NCI-H69 (cell line): ENCODE results near the gene LRRC39.
A peak's percentile ranks its signal among the peaks of the same experiment; 100 is the strongest.
"Not testable (repeated sequence)": the region's sequence is repeated elsewhere in the genome, so short reads cannot be mapped to it uniquely, and the experiment has no call there.

Experiments
- DNase-seq: peaks from one replicate; lab custom pipeline; 2025; lab: John Stamatoyannopoulos, UW

Gene LRRC39

DNA sequence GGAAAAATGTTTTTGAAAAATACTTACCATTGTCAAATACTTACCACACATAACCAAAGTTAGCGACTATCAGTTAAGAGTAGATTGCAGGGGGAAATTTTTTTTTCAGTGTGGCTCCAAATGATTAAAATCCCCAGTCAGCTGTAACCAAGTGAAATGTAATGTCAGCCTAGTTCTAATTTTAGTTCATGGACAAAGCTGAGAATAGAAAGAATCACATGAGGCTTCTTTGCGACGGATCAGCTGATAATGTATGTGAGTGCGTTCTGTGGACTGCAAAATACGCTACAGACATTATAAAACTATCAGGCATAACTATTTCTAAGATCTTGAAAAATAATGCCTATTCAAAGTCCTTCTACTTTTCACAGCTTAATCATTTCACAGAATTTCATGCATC lies at the start of gene LRRC39:
LRRC39 (minus strand) TSS at position 166 of the 400 bp plus-strand sequence. CDS start 9,740 bp downstream, outside the sequence.
- no peak for DNase-seq

DNA sequence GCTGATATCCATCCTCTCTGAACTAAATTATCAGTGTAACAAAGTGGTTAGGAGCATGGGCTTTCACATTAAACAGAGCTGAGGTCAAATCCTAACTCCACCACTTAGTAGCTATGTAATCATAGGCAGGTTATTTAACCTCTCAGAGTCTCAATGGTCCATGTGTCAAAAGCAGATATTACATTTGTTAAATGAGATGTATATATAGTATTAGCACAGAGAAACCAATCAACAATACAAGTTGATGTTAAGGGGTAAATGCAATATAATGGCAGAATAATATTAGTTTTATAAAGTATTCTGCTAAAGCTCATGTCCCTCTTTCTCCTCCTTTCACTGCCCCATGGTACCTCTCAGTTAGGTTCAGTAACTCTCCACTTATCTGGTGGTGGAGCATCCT lies 44.4 kb upstream of the LRRC39 start:
- no peak for DNase-seq

DNA sequence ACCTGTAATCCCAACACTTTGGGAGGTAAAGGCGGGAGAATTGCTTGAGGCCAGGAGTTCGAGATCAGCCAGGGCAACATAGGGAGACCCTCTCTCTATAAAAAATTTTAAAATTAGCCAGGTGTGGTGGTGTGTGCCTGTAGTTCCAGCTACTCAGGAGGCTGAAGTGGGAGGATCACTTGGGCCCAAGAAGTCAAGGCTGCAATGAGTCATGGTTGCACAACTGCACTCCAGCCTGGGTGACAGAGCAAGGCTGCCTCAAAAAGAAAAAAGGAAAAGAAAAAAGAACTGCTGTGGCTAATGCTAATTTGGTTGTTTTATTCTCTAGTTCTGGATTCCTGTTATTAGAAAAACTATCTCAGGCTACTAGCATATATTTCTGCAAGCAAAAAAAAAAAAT lies 41.8 kb upstream of the LRRC39 start:
- DNase-seq: no peak

DNA sequence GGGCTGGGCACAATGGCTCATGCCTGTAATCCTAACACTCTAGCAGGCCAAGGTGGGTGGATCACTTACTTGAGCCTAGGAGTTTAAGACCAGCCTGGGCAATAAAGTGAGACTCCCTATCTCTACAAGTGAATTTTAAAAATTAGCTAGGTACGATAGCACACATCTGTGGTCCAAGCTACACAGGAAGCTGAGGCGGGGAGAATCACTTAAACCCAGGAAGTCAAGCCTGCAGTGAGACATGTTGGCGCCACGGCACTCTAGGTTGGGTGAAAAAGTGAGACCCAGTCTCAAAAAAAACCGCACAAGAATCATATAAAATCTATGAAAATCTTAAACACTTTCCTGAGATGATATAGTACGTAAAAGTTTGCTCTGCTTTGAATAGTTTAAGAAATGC lies 41.4 kb upstream of the LRRC39 start:
- DNase-seq: no peak

DNA sequence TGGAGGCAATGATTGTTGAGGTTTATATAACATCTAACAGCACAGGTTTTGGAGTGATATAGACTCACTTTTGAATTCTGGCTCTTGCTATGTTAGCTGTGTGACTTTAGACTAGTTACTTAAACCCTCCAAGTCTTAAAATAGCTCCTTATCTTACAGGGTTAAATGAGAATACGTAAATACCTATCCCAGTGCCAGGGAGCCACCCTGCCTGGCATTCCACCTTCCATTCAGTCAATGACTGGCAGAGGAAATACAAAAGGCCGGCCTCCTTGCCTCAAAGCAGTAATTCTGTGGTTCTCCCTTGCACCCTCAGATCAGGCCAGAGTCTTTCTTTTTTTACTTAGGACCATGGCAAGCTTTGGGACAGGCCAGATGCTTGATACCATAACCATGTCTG lies 39.8 kb upstream of the LRRC39 start:
- DNase-seq: no peak

DNA sequence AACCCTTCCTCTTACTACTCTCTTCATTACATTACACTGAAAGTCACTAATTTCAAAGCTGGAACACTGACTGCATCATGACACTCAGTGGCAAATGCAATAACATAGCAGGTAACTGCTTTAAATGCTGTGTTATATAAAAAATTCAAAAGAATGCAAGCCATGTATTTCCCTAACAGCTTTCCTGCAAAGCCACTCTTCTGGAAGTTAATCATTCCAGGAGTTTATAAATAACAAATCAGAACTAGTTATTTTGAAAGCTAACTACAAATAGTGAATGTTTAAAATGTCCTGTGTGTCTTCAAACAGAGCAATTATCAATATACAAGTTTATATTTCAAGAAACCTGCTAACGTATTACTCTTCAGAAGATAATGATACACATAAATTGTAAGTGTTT lies 37.0 kb upstream of the LRRC39 start:
- DNase-seq: no peak

DNA sequence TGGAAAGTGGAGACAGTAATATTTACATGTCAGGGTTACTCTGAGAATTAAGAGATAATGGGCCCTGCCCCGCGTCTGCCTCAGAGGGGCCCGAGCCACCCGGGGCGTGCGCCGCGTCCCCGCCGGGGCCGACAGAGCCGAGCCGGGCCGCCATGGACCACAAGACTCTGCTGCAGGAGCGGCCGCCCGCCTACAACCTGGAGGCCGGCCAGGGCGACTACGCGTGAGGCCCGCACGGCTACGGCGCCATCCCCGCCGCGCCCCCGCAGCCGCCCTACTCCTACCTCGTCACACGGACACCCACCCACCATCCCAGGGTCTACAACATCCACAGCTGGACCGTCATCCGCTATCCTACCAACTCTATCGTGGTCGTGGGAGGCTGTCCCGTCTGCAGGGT lies 35.1 kb upstream of the LRRC39 start:
- DNase-seq: no peak

DNA sequence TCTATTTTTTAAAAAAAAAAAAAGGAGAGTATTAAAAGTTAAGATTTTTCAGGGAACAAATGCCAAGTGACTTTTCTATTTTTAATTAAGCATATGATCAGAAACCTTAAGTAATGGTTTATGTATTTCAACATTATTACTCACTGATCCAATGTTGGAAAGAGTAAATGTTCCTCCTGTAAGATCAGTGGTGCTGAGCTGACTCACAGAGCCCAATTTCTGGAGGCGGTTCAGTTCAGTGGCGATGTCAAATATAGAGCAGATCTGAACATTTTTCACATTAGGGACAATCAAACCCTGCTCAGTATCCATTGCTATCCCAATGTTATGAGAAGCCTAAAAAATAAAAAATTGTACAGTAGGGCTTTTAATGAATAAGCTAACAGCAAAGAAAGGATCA lies 28.2 kb upstream of the LRRC39 start:
- DNase-seq: no peak

DNA sequence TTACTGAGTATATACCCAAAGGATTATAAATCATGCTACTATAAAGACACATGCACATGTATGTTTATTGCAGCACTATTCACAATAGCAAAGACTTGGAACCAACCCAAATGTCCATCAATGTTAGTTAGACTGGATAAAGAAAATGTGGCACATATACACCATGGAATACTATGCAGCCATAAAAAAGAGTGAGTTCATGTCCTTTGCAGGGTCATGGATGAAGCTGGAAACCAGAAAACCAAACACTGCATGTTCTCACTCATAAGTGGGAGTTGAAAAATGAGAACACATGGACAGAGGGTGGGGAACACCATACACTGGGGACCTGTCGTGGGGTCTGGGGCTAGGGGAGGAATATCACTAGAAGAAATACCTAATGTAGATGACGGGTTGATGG lies 27.5 kb upstream of the LRRC39 start:
- not testable (repeated sequence) for DNase-seq

DNA sequence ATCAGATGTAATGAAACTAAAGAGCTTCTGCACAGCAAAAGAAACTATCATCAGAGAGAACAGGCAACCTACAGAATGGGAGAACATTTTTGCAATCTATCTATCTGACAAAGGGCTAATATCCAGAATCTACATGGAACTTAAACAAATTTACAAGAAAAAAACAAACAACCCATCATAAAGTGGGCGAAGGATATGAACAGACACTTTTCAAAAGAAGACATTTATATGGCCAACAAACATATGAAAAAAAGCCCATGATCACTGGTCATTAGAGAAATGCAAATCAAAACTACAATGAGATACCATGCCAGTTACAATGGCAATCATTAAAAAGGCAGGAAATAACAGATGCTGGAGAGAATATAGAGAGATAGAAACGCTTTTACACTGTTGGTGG lies 27.0 kb upstream of the LRRC39 start:
- not testable (repeated sequence) for DNase-seq

DNA sequence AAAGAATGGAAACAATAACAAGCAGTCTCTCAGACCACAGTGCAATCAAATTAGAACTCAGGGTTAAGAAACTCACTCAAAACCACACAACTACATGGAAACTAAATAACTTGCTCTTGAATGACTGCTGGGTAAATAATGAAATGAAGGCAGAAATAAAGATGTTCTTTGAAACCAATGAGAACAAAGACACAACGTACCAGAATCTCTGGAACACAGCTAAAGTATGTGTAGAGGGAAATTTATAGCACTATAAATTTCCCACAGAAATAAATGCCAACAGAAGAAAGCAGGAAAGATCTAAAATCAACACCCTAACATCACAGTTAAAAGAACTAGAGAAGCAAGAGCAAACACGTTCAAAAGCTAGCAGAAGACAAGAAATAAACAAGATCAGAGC lies 24.6 kb upstream of the LRRC39 start:
- not testable (repeated sequence) for DNase-seq

DNA sequence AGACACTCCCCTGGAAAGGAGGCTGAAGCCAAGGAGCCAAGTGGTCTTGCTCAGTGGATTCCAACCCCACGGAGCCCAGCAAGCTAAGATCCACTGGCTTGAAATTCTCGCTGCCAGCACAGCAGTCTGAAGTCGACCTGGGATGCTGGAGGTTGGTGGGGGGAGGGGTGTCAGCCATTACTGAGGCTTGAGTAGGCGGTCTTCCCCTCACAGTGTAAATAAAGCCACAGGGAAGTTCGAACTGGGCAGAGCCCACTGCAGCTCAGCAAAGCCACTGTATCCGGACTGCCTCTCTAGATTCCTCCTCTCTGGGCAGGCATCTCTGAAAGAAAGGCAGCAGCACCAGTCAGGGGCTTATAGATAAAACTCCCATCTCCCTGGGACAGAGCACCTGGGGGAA lies 22.0 kb upstream of the LRRC39 start:
- DNase-seq: not testable (repeated sequence)

DNA sequence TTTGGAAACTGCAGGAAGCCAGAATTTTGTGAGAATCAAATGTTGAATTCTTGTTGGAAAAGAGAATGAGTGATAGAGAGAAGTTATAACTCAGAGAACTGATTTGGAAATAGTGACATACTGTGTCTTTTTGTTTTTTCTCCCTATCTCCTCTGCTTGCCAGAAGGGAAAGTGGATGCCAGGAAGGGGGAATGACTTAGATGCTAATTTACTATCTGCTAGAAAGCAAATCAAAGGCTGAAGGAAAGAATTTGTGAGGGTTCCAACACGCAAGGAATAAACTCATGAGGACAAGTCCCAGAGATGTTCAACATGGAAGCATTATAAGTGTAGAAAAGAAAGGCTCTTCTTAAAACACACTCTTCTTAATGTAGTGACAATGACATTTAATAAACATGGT lies 20.5 kb upstream of the LRRC39 start:
- no peak for DNase-seq

DNA sequence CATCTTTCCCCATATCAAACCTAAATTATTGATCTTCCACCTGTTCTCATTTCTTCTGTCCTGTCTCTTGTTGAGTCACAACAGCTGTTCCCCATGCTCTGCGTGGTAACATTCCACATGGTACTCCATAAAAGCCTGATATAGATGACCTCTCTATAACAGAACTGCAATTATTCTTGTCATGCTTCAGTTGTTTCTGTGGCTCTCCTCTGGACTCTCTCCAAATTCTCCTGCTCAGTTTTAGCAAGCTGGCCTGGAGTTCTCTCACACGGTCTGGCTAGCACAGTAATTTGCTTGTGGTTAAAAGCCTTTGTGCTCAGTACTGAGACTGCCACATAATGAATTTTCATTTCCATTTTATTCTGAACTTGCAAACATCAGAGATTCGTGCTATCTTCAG lies 10.6 kb upstream of the LRRC39 start:
- DNase-seq: peak; percentile 90

DNA sequence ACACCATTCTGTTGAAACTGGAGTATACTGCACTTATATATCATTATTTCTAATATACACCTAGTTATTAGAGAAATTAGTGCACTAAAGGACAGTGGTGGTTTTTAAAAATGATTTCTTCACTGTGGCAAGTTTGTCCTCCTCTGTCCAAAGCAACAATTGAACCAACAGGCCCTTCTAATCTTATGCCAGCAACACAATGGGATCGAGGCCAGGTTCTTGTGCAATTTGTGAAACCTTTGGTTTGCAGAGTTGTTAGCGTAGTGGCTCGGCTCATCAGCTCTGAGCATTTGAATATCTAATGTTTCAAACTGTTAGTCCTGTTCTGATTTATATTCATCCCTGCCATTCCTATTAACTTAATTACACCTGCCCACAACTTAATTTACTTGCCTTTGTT lies 9.9 kb upstream of the LRRC39 start:
- peak; percentile 41 for DNase-seq

DNA sequence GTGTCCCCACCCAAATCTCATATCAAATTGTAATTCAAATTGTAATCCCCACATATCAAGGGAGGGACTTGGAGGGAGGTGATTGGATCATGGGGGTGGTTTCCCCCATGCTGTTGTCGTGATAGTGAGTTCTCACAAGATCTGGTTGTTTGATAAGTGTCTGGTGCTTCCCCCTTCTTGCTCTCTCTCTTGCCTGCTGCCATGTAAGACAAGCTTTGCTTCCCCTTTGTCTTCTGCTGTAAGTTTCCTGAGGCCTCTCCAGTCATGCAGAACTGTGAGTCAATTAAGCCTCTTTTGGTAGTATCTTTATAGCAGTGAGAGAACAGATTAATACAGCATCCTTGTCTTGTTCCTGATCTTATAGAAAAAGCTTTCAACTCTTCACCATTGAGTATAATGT lies 6.5 kb upstream of the LRRC39 start:
- DNase-seq: peak; percentile 5

DNA sequence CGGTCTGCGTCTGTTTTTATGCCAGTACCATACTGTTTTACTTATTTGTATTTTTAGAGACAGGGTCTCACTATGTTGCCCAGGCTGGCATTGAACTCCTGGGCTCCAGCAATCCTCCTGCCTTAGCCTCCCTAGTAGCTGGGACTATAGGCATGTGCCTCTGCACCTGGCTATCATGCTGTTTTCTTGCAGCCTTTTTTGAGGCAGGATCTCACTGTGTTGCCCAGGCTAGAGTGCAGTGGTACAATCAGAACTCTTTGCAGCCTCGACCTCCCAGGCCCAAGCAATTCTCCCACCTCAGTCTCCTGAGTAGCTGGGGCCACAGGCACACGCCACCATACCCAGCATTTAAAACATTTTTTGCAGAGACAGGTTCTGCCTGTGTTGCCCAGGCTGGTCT lies 5.3 kb upstream of the LRRC39 start:
- DNase-seq: no peak

DNA sequence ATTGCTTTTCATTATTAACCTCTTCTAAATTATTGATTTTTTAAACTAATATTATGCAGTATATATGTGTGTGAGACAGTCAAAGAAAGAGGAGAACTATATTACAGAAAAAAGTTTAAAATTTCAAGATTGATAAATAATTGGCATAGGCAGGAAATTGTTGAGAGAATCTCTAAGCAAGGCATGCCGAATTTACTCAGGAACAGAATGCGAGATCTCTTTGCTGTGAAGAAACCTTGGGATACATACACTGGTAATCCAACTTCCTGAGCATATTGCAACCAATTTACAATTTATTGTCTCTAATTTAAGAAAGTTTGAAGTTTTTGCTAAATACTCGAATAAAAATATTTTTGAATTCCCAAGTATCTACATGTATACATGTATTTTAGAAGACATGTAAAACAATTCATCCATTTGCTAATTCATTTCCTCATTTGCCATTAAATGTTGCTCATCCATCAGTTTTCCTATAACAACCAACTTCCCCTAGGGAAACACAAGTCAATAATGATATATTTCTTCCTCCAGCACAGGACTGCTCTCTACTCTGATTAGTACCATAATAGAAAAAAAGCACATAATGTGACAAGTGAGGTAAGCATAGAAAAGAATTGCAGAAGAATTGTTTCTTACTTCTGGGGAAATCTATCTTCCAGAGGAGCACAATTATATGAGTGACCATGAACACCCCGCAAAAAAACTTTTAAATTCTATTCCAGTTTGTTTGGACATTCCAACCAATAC lies 588 bp downstream of the LRRC39 start:
- no peak for DNase-seq

DNA sequence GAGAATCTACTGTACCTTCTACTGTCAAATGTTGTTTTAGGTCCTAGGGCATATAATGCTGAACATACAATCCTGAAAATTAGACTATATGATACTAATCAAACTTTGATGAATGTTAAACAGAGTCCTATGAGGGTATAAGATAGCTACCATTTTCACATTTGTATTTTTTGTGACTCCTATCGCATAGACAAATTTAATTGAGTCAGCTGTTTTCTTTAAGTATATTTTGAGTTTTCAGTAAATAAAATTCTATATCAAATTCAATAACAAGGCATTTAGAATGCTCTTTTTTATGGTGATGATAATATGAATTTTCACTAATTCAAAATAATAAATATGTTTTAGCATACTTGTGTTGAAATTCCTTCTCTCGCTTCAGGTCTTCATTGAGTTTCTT lies 10.0 kb downstream of the LRRC39 start:
- DNase-seq: no peak

DNA sequence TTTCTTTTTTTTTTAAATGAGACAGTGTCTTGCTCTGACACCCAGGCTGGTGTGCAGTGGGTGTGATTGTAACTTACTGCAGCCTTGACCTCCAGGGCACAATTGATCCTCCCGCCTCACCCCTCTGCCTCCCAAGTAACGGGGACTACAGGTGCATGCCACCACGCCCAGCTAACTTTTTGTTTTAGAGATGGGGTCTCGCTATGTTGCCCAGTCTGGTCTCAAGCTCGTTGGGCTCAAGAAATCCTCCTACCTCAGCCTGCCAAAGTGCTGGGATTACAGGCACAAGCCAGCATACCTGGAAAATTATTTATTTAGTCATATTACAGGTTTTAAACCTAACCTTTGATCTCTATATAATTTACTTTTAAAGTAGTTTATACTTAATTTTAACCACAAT lies 13.4 kb downstream of the LRRC39 start:
- DNase-seq: no peak

DNA sequence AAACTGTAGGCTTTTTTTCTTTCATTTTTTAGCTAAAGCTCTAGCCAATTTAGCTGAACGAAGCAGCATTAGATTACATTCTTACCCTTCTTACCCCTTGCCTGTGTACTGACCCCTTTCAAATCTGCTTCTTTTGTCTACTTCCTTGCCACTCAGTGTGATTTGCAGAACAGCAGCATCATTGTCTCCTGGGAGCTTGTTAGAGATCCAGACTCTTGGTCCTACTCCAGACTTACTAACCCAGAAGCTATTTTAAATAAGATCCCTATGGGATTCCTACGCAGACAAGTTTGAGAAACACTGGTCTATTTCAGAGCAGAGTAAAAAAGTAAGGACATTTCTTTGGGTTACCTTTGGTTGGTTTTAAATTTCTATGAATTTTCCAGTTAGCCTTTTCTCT lies 13.8 kb downstream of the LRRC39 start:
- DNase-seq: peak; percentile 21

DNA sequence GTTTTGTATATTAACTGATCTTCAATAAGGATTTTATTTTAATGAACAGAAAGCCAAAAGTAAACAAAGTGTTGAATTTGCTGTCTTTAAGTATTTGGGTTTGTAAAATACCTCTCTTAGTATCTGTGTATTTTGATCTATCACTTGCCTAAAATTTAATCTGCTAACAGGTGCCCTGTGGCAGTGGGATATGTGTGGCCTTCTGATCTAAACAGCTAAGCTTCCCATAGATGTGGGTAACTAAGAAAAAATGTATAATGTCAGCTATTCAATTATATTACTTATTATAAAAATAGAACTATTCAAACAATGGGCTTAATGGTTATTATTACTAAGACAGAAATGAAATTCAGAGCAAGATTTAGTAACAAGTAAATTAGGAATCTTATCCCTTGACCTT lies 15.2 kb downstream of the LRRC39 start:
- DNase-seq: no peak

DNA sequence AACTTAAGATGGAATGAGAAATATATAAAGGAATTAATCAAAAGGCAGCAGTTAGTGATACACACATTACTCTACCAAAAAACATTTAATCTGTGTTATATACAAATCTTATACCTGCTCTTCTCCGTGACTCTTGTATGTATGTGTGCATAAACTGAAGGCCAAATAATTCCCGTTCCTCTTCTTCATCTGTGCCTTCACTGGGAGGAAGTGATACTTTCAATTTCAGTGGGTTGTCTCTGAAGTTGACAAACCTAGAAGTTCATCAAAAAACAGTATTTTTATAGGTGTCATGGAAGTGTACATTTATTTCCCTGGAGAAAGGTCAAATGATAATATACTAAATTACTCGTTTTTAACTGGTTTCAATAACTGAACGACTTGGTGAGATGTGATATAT lies 25.8 kb downstream of the LRRC39 start:
- DNase-seq: no peak

DNA sequence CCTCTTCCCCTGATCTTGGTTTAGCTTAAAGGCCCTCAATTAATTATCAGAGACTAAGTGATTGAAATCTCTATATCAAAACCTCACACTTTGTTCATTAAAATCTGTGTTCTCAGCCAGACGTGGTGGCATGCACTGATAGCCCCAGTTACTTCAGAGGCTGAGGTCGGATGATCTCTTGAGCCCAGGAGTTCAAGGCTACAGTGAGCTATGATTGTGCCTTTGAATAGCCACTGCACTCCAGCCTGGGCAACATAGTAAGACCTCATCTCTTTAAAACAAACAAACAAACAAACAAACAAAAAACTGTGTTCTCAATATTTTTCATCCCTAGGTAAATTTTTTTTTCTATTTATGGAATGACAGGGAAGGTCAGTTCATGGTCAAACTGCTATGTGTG lies 26.4 kb downstream of the LRRC39 start:
- no peak for DNase-seq
